ENCODE results near the gene SPAG7. TPM values are rescaled to one million over a fixed set of nuclear protein-coding genes. Genes with fewer than 3 reads are reported as not detected.

Gene SPAG7
- total RNA-seq, 1 experiment from 2014 or later: 49.9 TPM

- TF ChIP-seq REST (IDR thresholded peaks at IDR 0.05; ENCODE audit: low read depth) (no peak), POLR2AphosphoS5 (IDR thresholded peaks at IDR 0.05; ENCODE audit: low read depth, low read length) (no peak), EZH2phosphoT487 (IDR thresholded peaks at IDR 0.05; ENCODE audit: borderline replicate concordance) (no peak), CTCF (IDR thresholded peaks at IDR 0.05 in 2 of 3, conservative IDR thresholded peaks at IDR 0.05 in 1 of 3; ENCODE audit: borderline replicate concordance in 1 of 3, insufficient read depth in 1 of 3, low read depth in 2 of 3, low read length in 2 of 3) (no peak)
Measured at GRCh38 chr17:4982305-4982704, 14.7 kb upstream of the SPAG7 start (continued).

GRCh38 chr17:4980644-4981216 lies 13.1 kb upstream of the SPAG7 start:
- no peaks in the 10 kb centered on the region for H3K9me2 ChIP-seq (ENCODE audit: insufficient read depth)
- peaks cover 10 to 28% of the 10 kb centered on the region in 2 experiments; a peak in 2 of 4 replicates for H3K36me3 ChIP-seq (ENCODE audit: control insufficient read depth in 1 of 2, insufficient read depth in 2 of 2, low read length in 2 of 2)
- peaks cover under 1% of the 10 kb centered on the region; the same call in 1 of the 2 replicates for H3K79me2 ChIP-seq (ENCODE audit: insufficient read depth, low read length)
- ChIA-PET CTCF (interaction anchor here (0.8 to 1.2 kb wide), 2 partner anchors 81 to 82 kb away, joined by 3 read pairs; no protein-coding TSS in a partner anchor), POLR2A (interaction anchor here (0.9 kb wide), 1 partner anchor 41 kb away, joined by 3 read pairs; the partner anchor contains the start of genes RNF167 and SLC25A11), RAD21 (ENCODE audit: low non-redundant PET in 1 of 2, low total read pairs in 2 of 2, uncharacterized antibody in 2 of 2, unreplicated experiment in 2 of 2) (no interaction called here)
- DNase-seq (ENCODE audit: low read depth, low spot score) (no peak), ATAC-seq (peak; percentile 84)
- H3K4me2 ChIP-seq (ENCODE audit: low read length): no peak overlapping the region
- H3K27me3 ChIP-seq (ENCODE audit: insufficient read depth, low read length): no peaks in the 10 kb centered on the region
- no peak overlapping the region for H3K9ac ChIP-seq (ENCODE audit: low read length)
- H2AFZ ChIP-seq (ENCODE audit: low read depth, low read length, poor library complexity, severe bottlenecking): no peak overlapping the region
- H3K27ac ChIP-seq (ENCODE audit: low read depth, low read length): no peak overlapping the region
- H3K4me3 ChIP-seq (replicated peaks in 1 of 2; ENCODE audit: low read depth in 1 of 2, low read length in 2 of 2): no peak overlapping the region
- TF ChIP-seq EGR1 (IDR thresholded peaks at IDR 0.05; ENCODE audit: low read depth): no peak
- peak; percentile 51 for TF ChIP-seq RAD21 (IDR thresholded peaks at IDR 0.05; ENCODE audit: low read depth)
- TF ChIP-seq SRF (IDR thresholded peaks at IDR 0.05; ENCODE audit: low read depth): peak; percentile 31; the same call in 1 of the 2 replicates
- TF ChIP-seq CTCF (IDR thresholded peaks at IDR 0.05 in 2 of 3, conservative IDR thresholded peaks at IDR 0.05 in 1 of 3; ENCODE audit: borderline replicate concordance in 1 of 3, insufficient read depth in 1 of 3, low read depth in 2 of 3, low read length in 2 of 3): peak; percentile 58 to 73 (median 65); a peak in 5 of 6 replicates
- H3K9me3 ChIP-seq (ENCODE audit: control insufficient read depth in 1 of 2, insufficient read depth in 1 of 2, low read depth in 1 of 2, low read length in 2 of 2): no peaks in the 10 kb centered on the region
- H4K20me1 ChIP-seq (ENCODE audit: insufficient read depth): no peaks in the 10 kb centered on the region
- intact Hi-C loops (cut with micrococcal nuclease): loop anchor here (1.0 kb wide), 1 partner anchor 82 kb away; no protein-coding TSS in a partner anchor
- BruUV-seq (replicated peaks): no TSS peak
- peaks cover under 1 to 2% of the 10 kb centered on the region in 2 experiments; a peak in 1 of 4 replicates for H3K4me1 ChIP-seq (ENCODE audit: control insufficient read depth in 1 of 2, insufficient read depth in 2 of 2, low read length in 2 of 2)

Data from HCT116 (cell line).